CD4-positive, alpha-beta T cell treated with Interleukin-4 for 1 hour (primary cell): ENCODE data around the gene TMEM108.

ENCODE experiments used
- DNase-seq, 2 donors: peaks; one replicate each; pipeline ENCODE4 v3.0.0-alpha.2; 2020 to 2022

TMEM108 gene

GRCh38 chr3:133055339-133055738, 17.1 kb downstream of the TMEM108 start:
- DNase-seq = no peak

DNA sequence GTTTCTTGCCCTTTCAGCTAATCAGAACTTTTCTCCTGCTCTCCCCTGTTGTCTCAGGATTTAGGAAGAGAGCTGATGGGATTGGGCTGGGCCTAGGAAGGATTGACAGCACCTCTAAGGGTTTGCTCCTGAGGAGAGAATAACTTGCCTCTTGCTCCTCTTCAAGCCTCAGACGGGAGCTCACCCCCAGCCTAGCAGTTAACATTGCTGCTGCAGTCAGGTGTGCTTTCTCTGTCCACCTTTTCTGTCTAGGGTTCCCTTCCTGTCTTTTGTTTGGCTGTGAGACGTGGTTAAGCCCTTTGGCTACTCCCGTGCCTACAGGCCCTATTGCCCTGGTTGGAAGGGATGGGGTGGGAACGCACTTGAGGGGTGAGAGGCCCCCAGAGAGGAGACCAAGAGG, 20.1 kb downstream of the TMEM108 start:
- no peak for DNase-seq

- DNase-seq = no peak
Measured at GRCh38 chr3:133058831-133059230, 20.6 kb downstream of the TMEM108 start.

GRCh38 chr3:133065193-133065961, 27.2 kb downstream of the TMEM108 start:
- DNase-seq = no peak

DNA sequence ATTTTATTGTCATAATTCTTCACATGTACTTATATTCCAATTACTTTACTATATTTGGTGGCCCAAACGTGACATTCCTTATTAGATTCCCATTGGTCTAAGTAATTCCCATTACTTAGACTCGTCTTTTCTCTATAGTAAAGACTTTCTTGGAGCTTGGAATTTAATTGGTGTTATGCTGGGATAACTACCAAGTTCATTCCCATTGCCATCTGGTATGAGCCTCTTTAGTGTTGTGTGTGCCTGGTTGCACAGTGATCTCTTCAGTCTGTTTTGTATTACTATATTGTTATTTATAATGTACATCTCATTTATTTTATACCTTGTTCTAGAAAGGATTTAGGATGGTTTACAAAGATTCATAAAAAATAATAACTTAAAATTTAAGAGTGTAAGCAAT, 27.8 kb downstream of the TMEM108 start:
- no peak for DNase-seq

DNA sequence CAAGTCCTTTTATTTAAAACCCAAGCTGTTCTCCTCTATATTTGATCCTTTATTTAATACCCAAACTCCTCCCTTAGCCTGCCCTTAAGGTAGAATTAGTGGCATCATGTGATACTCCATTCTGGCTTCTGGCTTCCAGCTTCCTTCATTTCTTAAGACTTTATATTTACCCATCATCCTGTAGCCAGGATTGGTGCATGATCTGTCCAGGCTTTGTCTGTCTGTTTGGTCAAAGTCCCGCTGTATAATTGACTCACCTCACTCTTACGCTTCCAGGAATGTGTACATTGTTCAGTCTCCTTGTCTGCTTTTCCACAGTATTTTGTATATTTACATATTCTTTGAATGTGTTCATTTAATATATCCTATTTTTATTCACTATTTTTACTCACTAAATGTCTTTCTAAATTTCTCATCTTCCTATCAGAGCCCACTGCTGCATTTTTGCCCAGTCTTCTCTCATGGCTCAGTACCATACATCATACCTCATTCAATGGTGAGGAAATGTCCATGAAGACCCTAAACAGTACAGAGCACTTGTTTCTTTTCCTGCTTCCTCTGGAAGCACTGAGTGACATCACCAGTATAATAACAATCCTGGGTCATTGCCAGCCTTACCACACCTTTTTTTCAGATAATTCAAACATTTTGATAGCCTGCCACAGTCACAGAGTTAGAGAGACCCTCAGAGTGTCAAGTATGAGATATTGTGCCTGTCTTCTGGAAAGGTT, 31.5 kb downstream of the TMEM108 start:
- DNase-seq = no peak

GRCh38 chr3:133074977-133075376, 36.8 kb downstream of the TMEM108 start:
- DNase-seq = no peak

GRCh38 chr3:133077688-133078087, 39.5 kb downstream of the TMEM108 start:
- no peak for DNase-seq

GRCh38 chr3:133079621-133080020, 41.4 kb downstream of the TMEM108 start:
- no peak for DNase-seq

- no peak for DNase-seq
Measured at GRCh38 chr3:133081016-133081415, 42.8 kb downstream of the TMEM108 start.

DNA sequence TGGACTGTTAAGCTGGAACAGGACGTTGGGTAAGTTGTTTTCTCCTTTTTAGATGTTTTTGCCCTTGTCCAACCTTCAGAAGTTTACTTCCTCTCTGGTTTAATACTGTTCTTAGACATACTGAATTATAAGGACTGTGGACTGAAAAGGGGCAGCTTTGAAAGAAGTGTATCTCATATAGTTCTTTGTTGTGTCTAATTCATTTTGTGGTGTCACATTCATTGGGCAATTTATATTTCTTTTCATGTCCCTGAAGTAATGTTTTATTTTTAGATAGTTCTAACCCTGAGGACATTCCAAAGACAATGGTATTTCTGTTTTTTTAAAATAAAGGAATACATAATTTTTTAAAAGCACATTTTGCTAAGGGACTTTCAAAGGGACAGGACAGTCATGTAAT, 45.2 kb downstream of the TMEM108 start:
- no peak for DNase-seq

DNA sequence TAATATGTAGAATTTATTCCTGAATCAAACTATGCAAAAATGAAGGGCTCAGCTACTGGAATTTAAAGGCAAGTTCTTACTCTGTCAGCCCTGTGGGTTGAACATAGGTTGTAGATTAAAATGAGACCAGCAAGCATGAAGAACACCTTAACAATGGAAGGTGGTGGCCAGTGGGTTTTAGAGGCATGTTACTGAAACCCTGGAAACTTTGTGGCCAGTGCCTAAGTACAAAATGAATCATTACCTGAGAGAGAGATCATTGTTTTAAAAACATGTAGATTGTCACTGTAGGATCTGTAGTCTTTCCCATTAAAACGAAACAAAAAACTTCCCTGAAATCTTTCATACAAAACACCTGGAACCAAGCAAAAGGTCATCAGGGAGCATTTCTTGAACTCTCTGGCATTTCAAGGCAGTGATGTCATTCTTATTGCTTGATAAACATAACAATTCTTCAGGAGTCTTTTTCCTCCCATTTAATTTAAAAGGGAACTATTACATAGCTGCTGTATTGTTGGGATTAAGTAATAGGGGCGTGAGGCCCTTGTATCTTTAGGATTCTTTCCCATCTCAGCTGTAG, 51.8 kb downstream of the TMEM108 start:
- no peak for DNase-seq

DNA sequence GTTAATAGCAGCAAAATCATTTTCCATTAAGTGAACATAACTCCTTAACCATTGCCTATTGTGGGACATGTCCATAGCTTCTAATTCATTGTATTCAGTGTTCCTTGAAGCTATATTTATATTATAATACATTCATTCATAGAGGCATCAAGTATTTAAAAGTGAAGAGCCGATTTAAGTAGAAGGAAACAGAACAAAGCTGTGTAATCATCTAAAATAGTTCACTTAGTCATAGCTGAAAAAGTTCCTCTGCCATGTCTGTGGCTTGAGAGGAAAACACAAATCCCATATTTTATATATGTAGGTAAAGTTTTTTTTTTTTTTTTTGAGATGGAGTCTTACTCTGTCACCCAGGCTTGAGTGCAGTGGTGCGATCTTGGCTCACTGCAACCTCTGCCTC, 54.5 kb downstream of the TMEM108 start:
- DNase-seq = no peak

DNA sequence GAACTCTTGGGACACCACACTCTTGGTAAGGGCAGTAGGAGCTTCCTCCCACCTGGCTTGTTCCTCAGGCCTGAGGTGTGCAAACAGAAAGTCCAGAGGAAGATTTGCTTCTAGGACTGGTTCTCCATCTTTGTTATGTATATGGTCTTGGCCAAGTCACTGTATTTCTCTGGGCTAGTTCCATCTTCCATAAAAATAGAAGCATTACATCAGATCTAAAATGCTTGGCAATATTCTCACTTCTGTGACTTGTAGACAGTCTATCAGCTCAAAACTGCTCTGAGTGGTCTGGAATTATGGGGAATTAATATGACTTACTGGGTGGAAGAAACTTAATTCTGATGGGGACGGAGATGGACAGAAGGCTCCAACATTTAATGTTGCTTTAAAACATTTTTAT, 55.2 kb downstream of the TMEM108 start:
- DNase-seq = no peak

GRCh38 chr3:133096900-133097613, 58.9 kb downstream of the TMEM108 start:
- no peak for DNase-seq

- DNase-seq = no peak
Measured at GRCh38 chr3:133103706-133104105, 65.5 kb downstream of the TMEM108 start.

DNA sequence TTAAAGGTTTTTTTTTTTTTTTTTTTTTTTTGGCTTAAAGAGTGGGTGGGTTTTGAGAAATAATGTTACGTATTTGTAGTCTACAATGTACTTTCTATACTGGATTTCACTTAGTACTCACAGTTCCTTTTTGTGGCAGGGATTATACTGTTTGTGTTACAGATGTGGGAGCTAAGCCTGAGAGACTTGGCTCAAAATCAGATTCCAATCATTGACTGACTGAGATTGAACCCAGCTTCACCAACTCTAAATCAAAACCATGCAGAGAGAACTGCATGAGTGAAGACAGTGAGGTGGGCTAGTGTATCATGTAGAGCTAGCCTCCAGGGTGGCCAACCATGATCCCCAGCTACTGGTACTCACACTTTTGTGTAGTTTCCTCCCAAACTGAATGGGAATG, 68.0 kb downstream of the TMEM108 start:
- DNase-seq = no peak

DNA sequence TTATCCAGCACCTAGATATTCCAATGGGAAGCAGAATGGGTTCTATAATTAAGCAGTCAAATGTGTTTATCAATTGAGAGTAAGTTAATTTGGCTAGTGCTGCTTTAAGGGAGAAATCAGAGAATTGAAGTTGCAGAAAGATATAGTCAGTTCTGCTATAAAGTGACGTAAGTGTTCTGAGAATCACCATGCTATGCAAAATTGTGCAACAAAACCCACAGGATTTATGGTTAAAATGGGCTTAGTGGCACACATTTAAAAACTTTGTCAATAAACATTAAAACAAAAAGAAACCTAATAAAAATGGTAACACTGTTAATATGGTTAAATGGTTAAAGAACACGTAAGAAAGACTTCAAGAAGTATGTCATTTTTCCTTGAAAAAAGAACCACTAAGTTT, 74.5 kb downstream of the TMEM108 start:
- DNase-seq = no peak

DNA sequence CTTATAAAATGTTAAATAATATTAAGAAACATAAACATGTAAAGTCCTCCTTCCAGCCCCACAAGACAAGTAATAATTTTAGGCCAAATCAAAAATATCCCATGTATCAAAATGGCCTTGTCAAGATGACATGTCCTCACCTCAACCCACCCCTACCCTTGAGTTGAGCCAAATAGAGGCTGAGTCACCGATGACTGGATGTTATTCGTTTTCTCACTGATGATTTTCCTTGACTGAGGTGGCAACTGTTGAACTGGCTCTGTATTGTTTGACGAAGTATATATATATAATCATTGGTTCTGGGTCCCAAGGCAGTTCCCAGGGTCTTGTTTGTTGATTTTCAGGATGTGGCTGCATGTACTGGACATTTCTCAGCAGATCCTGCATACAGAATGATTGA, 75.3 kb downstream of the TMEM108 start:
- no peak for DNase-seq

- no peak for DNase-seq
Measured at GRCh38 chr3:133113927-133114597, 75.9 kb downstream of the TMEM108 start.

DNA sequence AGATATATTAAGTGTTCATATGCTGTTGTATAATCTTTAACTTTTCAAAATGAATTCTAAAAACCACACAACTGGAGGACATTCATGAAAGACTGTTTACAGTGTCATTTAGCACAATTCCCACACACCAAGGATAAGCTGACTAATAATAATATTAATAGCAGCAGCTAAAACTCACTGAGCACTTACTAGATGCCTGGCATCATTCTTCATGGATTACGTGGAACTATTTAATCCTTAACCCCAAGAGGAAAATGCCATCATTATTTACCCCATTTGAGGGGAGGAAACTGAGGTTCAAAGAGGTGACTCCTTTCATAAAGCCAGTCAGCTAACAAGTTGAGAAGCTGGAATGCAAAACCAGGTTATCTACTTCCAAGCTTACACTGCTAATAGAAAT, 77.0 kb downstream of the TMEM108 start:
- no peak for DNase-seq

- no peak for DNase-seq
Measured at GRCh38 chr3:133117342-133117741, 79.2 kb downstream of the TMEM108 start.

DNA sequence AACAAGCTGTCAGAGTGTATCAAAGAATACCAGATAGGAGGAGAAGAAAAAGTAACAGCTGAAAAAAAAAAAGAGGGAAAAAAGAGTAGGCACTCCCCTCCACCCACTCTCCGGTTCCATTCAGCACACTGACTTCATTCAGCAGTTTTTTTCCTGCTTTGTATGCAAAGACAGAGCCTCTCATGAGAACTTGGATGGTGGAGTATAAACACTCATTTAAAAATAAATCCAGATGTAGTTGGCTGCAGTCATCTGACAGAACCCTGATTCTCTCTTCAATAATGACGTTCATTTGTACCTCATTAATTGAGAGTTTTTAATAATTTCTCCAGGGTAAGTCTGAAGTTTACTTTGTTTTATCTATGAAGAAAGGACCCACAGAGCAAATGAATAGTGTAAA, 81.0 kb downstream of the TMEM108 start:
- no peak for DNase-seq
